PC-9 (cell line): ENCODE measurements around the gene ADGRG4. TPM values are rescaled to one million over a fixed set of nuclear protein-coding genes. Genes with fewer than 3 reads are reported as not detected.

ENCODE experiments used
- BruUV-seq: library from RNA; stranded (reverse); fragments of 400-500 nt; replicated peaks from 2 replicates; lab custom pipeline; 2021; lab: Mats Ljungman, UMichigan
- CTCF ChIA-PET: fragments of 300-600 bp; sonication (Branson Sonifier 250); formaldehyde crosslinking; loops from one replicate; lab custom pipeline; 2022; ENCODE audit warnings: antibody characterized with exemption; lab: Charles Lee
- POLR2A ChIA-PET: fragments of 300-600 bp; sonication (Branson Sonifier 250); formaldehyde crosslinking; loops from one replicate; lab custom pipeline; 2022; ENCODE audit warnings: antibody characterized with exemption; ENCODE audit not compliant: unreplicated experiment; lab: Charles Lee
- DNase-seq, 2 experiments: peaks; one replicate each; pipeline versions ENCODE4 v3.0.0 to v3.0.0-alpha.2; 2015 to 2022; ENCODE audit warnings: mixed read lengths in 1 of 2
- H2AFZ ChIP-seq: fragments of 200-600 bp; sonication (generic); 2 replicates; pipeline ENCODE4 v1.8.1; 2017; ENCODE audit warnings: antibody characterized with exemption
- H3F3A ChIP-seq: fragments of 200-600 bp; sonication (generic); 2 replicates; pipeline ENCODE4 v1.8.1; 2017; ENCODE audit warnings: antibody characterized with exemption, mild to moderate bottlenecking, low read depth; ENCODE audit not compliant: insufficient read depth
- H3K27ac ChIP-seq: fragments of 200-600 bp; sonication (generic); 2 replicates; pipeline ENCODE4 v1.6.1; 2016; ENCODE audit warnings: mixed run types
- H3K27me3 ChIP-seq: fragments of 200-600 bp; sonication (generic); 2 replicates; pipeline ENCODE4 v1.6.1; 2016; ENCODE audit warnings: low read depth, mixed run types; ENCODE audit not compliant: insufficient read depth
- H3K36me3 ChIP-seq: fragments of 200-600 bp; sonication (generic); 2 replicates; pipeline ENCODE4 v1.6.1; 2016; ENCODE audit warnings: low read depth, mixed run types
- H3K4me1 ChIP-seq: fragments of 200-600 bp; sonication (generic); replicated peaks from 2 replicates; pipeline ENCODE4 v1.6.1; 2016; ENCODE audit warnings: mixed run types; ENCODE audit not compliant: insufficient read depth
- H3K4me2 ChIP-seq: fragments of 200-600 bp; sonication (generic); 2 replicates; pipeline ENCODE4 v1.6.1; 2017; ENCODE audit warnings: mixed run types
- H3K4me3 ChIP-seq: fragments of 200-600 bp; sonication (generic); 2 replicates; pipeline ENCODE4 v1.6.1; 2016; ENCODE audit warnings: mixed run types
- H3K79me2 ChIP-seq: fragments of 200-600 bp; sonication (generic); 2 replicates; pipeline ENCODE4 v1.6.1; 2017; ENCODE audit warnings: low read depth, mixed run types
- H3K9me2 ChIP-seq: fragments of 200-600 bp; sonication (generic); 2 replicates; pipeline ENCODE4 v1.8.1; 2017; ENCODE audit warnings: mild to moderate bottlenecking; ENCODE audit not compliant: insufficient read depth
- H3K9me3 ChIP-seq: fragments of 200-600 bp; sonication (generic); 2 replicates; pipeline ENCODE4 v1.8.1; 2016; ENCODE audit warnings: low read depth; ENCODE audit not compliant: insufficient read depth
- H4K20me1 ChIP-seq: fragments of 200-600 bp; sonication (generic); 2 replicates; pipeline ENCODE4 v1.8.1; 2017; ENCODE audit not compliant: insufficient read depth
- EZH2 ChIP-seq: fragments of 200-600 bp; sonication (generic); IDR thresholded peaks from 2 replicates; pipeline ENCODE4 v1.8.0; 2017; ENCODE audit warnings: antibody characterized with exemption, low read depth
- intact Hi-C: fragments of 100-400 bp; cut with micrococcal nuclease; formaldehyde crosslinking; loops from one replicate; pipeline ENCODE4 v1.10.0; 2022; ENCODE audit not compliant: unreplicated experiment
- total RNA-seq: library from RNA; stranded (reverse); gene quantifications from 2 replicates; pipeline ENCODE4 v1.2.3, GENCODE V29; 2021
- TF ChIP-seq, protein P1 (sequence below): fragments of 200-600 bp; sonication (generic); conservative IDR thresholded peaks from 2 replicates; pipeline ENCODE4 v1.6.1; 2017; ENCODE audit warnings: mixed run types, antibody characterized with exemption, mild to moderate bottlenecking, moderate library complexity

The ADGRG4 gene
- total RNA-seq, 1 experiment from 2014 or later = not detected

DNA sequence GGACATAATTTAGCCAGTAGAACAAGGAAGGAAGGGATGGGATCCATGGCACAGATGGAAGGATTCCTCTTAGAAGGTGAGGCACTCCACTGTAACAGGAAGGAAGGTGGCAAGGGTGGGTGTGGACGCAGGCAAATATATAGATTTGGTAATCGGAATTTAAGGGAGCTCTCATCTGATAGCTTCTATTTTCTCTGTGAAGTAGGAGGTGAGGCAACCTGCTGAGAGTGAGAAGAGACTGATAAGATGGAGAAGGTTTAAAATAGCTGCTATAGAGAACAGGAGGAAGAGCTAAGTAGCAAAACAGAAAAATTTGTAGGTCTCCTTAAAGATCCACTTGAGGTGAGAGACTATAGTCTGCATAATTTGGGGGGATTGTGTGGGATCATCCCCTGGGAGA lies 125.2 kb downstream of the ADGRG4 start:
- H3K79me2 ChIP-seq = no peaks in the 10 kb centered on the region
- no peak overlapping the region for H2AFZ ChIP-seq
- H3K27me3 ChIP-seq = no peaks in the 10 kb centered on the region
- no peak overlapping the region for H3K4me3 ChIP-seq
- no TSS peak for BruUV-seq
- H4K20me1 ChIP-seq = no peaks in the 10 kb centered on the region
- no peaks in the 10 kb centered on the region for H3K36me3 ChIP-seq
- intact Hi-C loops = no loop called here
- H3K9me2 ChIP-seq = no peaks in the 10 kb centered on the region
- H3K27ac ChIP-seq = no peak overlapping the region
- H3K4me1 ChIP-seq = no peaks in the 10 kb centered on the region
- H3K4me2 ChIP-seq = no peak overlapping the region
- no peaks in the 10 kb centered on the region for H3K9me3 ChIP-seq
- CTCF ChIA-PET = no interaction called here
- TF ChIP-seq EZH2 = no peak
- TF ChIP-seq, protein P1, sequence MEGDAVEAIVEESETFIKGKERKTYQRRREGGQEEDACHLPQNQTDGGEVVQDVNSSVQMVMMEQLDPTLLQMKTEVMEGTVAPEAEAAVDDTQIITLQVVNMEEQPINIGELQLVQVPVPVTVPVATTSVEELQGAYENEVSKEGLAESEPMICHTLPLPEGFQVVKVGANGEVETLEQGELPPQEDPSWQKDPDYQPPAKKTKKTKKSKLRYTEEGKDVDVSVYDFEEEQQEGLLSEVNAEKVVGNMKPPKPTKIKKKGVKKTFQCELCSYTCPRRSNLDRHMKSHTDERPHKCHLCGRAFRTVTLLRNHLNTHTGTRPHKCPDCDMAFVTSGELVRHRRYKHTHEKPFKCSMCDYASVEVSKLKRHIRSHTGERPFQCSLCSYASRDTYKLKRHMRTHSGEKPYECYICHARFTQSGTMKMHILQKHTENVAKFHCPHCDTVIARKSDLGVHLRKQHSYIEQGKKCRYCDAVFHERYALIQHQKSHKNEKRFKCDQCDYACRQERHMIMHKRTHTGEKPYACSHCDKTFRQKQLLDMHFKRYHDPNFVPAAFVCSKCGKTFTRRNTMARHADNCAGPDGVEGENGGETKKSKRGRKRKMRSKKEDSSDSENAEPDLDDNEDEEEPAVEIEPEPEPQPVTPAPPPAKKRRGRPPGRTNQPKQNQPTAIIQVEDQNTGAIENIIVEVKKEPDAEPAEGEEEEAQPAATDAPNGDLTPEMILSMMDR = no peak
- POLR2A ChIA-PET = no interaction called here
- DNase-seq = no peak
- H3F3A ChIP-seq = no peaks in the 10 kb centered on the region

- Histone ChIP-seq H4K20me1 (no peaks in the 10 kb centered on the region), H3K27me3 (no peaks in the 10 kb centered on the region), H3K4me2 (no peak overlapping the region), H3F3A (no peaks in the 10 kb centered on the region), H3K36me3 (no peaks in the 10 kb centered on the region), H3K9me2 (no peaks in the 10 kb centered on the region), H3K9me3 (no peaks in the 10 kb centered on the region), H3K79me2 (no peaks in the 10 kb centered on the region), H2AFZ (no peak overlapping the region), H3K4me3 (no peak overlapping the region), H3K4me1 (no peaks in the 10 kb centered on the region), H3K27ac (no peak overlapping the region)
- BruUV-seq = no TSS peak
- ChIA-PET CTCF (no interaction called here), POLR2A (no interaction called here)
- TF ChIP-seq EZH2 = no peak
- TF ChIP-seq, protein P1 = no peak
- intact Hi-C loops = no loop called here
- DNase-seq = no peak
These were observed 130.9 kb downstream of the ADGRG4 start for GRCh38 chrX:136431625-136432024.

- no peaks in the 10 kb centered on the region for H4K20me1 ChIP-seq
- H3F3A ChIP-seq = no peaks in the 10 kb centered on the region
- H3K27me3 ChIP-seq = no peaks in the 10 kb centered on the region
- no peaks in the 10 kb centered on the region for H3K4me1 ChIP-seq
- no peak overlapping the region for H2AFZ ChIP-seq
- BruUV-seq = no TSS peak
- no peak overlapping the region for H3K4me2 ChIP-seq
- POLR2A ChIA-PET = no interaction called here
- CTCF ChIA-PET = no interaction called here
- no peak overlapping the region for H3K27ac ChIP-seq
- TF ChIP-seq, protein P1 = no peak
- no peak for TF ChIP-seq EZH2
- no peaks in the 10 kb centered on the region for H3K9me2 ChIP-seq
- no peak for DNase-seq
- no peaks in the 10 kb centered on the region for H3K9me3 ChIP-seq
- H3K4me3 ChIP-seq = no peak overlapping the region
- H3K79me2 ChIP-seq = no peaks in the 10 kb centered on the region
- H3K36me3 ChIP-seq = no peaks in the 10 kb centered on the region
- intact Hi-C loops = no loop called here
These were observed 137.0 kb downstream of the ADGRG4 start for GRCh38 chrX:136437774-136438173.
